ENCODE data around the gene FRRS1.

The FRRS1 gene

DNA sequence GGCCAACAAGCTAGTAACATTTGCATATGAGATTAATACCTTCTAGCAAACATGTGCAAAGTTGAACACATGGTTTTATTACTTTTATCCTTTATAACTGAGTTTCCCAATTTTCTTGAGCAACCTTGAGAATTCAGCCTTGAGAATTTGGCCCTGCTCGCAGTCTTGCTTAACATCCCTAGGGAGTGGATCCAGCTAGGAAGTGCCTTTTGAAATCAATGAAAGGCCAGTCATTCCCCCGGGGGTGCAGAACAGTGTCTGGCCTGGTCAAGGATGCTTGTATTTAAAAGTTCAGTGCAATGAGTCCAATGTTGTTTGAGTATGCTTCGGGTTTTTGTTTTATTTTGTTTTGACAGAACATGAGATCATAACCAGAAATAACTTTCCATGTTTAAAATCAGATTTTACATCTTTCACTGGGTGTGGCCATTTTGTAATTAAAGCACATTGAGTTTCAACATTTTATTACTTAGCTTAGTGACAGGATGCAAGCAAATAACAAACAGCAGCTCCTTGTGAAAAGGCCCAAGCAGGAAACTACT, 103.8 kb downstream of the FRRS1 start:
- Mint-ChIP-seq H3K4me1 (no peaks in the 10 kb centered on the region), H3K36me3 (ENCODE audit: insufficient read depth) (no peaks in the 10 kb centered on the region), H3K27ac (ENCODE audit: low read depth) (no peak overlapping the region), H3K4me3 (no peak overlapping the region), H3K27me3 (peaks cover 14% of the 10 kb centered on the region), H3K9me3 (no peaks in the 10 kb centered on the region)
- DNase-seq (ENCODE audit: low spot score in 2 of 2) (no peak), ATAC-seq (replicated peaks; ENCODE audit: extremely low read depth, poor library complexity, severe bottlenecking) (no peak)

DNA sequence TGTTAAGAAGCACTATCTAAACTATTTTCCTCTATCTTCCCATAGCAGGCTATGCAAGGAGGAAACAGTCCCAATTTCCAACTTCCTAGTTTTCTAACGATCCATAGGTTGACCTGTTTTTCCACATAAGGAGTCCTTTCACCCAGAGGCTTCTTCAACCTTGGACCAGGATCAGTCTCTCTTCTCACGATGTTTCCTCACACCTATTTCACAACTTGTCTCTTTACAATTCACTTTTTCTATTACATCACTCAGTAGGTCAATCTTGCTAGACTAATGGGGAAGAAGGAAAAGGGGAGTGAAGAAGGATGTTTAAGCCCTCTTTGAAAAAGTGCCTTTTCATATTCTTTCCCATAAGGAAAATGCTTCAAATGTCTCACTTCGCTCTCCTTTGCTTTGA, 104.7 kb downstream of the FRRS1 start:
- H3K27ac Mint-ChIP-seq (ENCODE audit: low read depth), result no peak overlapping the region
- H3K27me3 Mint-ChIP-seq, result peaks cover 7% of the 10 kb centered on the region
- H3K4me1 Mint-ChIP-seq, result no peaks in the 10 kb centered on the region
- DNase-seq (ENCODE audit: low spot score in 2 of 2) (no peak), ATAC-seq (replicated peaks; ENCODE audit: extremely low read depth, poor library complexity, severe bottlenecking) (no peak)
- no peaks in the 10 kb centered on the region for H3K9me3 Mint-ChIP-seq
- H3K4me3 Mint-ChIP-seq, result no peak overlapping the region
- no peaks in the 10 kb centered on the region for H3K36me3 Mint-ChIP-seq (ENCODE audit: insufficient read depth)

DNA sequence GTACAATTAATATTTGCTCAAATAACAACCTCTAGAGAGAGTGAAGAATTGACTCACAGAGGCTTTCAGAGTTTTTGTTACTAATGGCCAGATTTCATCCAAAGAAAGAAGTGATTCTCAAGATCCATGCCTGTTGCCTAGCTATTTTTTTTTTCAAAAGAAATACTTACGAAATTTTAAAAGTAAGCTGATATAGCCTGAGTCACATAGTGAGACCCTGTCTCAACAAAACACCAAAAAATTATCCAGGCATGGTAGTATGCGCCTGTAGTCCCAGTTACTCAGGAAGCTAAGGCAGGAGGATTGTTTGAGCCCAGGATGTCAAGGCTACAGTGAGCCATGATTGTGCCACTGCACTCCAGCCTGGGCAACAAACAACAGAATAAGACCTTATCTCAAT, 105.9 kb downstream of the FRRS1 start:
- H3K4me3 Mint-ChIP-seq, result no peak overlapping the region
- H3K27ac Mint-ChIP-seq (ENCODE audit: low read depth), result no peak overlapping the region
- no peaks in the 10 kb centered on the region for H3K9me3 Mint-ChIP-seq
- peaks cover 7% of the 10 kb centered on the region for H3K27me3 Mint-ChIP-seq
- no peaks in the 10 kb centered on the region for H3K36me3 Mint-ChIP-seq (ENCODE audit: insufficient read depth)
- no peak for ATAC-seq (replicated peaks; ENCODE audit: extremely low read depth, poor library complexity, severe bottlenecking)
- no peaks in the 10 kb centered on the region for H3K4me1 Mint-ChIP-seq
- no peak for DNase-seq (ENCODE audit: low spot score in 2 of 2)

DNA sequence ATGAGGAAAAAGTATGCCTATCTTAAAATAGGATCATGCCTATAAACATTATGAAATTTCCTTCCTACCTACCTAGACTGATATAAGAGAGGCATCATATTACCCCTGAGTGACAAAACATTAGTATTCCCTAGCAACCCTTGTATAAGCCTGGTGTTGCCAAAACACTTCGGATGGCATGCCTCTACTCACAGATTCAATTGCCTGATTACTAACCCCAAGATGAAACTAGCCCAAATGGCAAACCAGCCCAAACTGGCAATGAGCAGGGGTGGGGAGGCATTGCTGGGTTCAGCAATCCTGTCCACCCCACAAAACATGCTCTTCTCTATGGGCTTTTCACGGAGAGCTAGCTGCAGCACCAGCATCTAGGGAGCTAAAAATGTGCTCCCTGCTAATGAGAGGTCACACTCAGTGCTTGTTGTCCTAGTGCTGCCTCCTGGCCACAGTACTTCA, 106.7 kb downstream of the FRRS1 start:
- no peaks in the 10 kb centered on the region for H3K36me3 Mint-ChIP-seq (ENCODE audit: insufficient read depth)
- peaks cover 7% of the 10 kb centered on the region for H3K27me3 Mint-ChIP-seq
- DNase-seq (ENCODE audit: low spot score in 2 of 2), result no peak
- no peaks in the 10 kb centered on the region for H3K4me1 Mint-ChIP-seq
- ATAC-seq (replicated peaks; ENCODE audit: extremely low read depth, poor library complexity, severe bottlenecking), result no peak
- H3K4me3 Mint-ChIP-seq, result no peak overlapping the region
- H3K27ac Mint-ChIP-seq (ENCODE audit: low read depth), result no peak overlapping the region
- H3K9me3 Mint-ChIP-seq, result no peaks in the 10 kb centered on the region

All from central memory CD8-positive, alpha-beta T cell (primary cell).